ENCODE measurements around the gene ZFP36L1. TPM values are rescaled to one million over a fixed set of nuclear protein-coding genes. Genes with fewer than 3 reads are reported as not detected.

The ZFP36L1 gene
- total and polyA plus RNA-seq, 2 of the 13 experiments (the other 11 are each of a cell fraction or from before 2014, with no cell fraction given), result 7.4 to 10.2 TPM

DNA sequence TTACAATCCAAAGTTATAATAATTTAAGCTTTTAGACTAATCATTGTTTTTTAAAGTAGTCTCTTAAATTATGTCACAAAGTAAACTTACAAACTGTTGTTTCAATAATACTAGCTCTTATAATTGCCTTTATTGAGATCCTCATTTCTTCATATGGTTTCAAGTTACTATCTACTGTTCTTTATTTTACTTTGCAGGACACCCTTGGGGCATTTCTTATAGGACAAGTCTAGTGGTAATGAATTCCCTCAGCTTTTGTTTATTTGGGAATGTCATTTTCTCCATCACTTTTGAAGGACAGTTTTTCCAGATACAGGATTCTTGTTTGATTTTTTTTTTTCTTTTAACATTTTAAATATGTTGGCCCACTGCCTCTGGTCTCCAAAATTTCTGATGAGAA is 8.1 kb upstream of the ZFP36L1 start:
- ATAC-seq (no peak), FAIRE-seq (no peak), DNase-seq (ENCODE audit: low spot score) (no peak)
- TF ChIP-seq KMT2A (CRISPR knock-in tag; IDR thresholded peaks at IDR 0.05) (no peak), PITX1 (CRISPR knock-in tag; IDR thresholded peaks at IDR 0.05) (no peak)
- in situ Hi-C loops (cut with HindIII; ENCODE audit: extremely low pct_ligation_motif_present, low pct_unique_long_range_greater_than_20kb), result loop anchor here (25.0 kb wide), 1 partner anchor 1189 kb away; the partner anchor contains the start of genes ARG2 and PIGH
- Histone ChIP-seq H3K4me3 (replicated peaks in 1 of 3; ENCODE audit: insufficient read depth in 1 of 3, low read depth in 2 of 3, low read length in 3 of 3) (no peak overlapping the region), H3K4me2 (ENCODE audit: low read depth, low read length) (no peak overlapping the region), H3K27ac (ENCODE audit: extremely low read length, insufficient read depth, low read length) (no peak overlapping the region), H3K36me3 (replicated peaks in 1 of 2; ENCODE audit: control insufficient read depth in 1 of 2, insufficient read depth in 2 of 2, low read length in 2 of 2) (no peaks in the 10 kb centered on the region), H4K20me1 (ENCODE audit: insufficient read depth, low read length) (no peaks in the 10 kb centered on the region), H3K9ac (ENCODE audit: insufficient read depth, low read depth, low read length) (no peak overlapping the region), H3K9me3 (ENCODE audit: low read length) (peaks cover 15% of the 10 kb centered on the region), H2AFZ (ENCODE audit: low read length) (no peak overlapping the region), H3K27me3 (ENCODE audit: control insufficient read depth in 1 of 2, insufficient read depth in 2 of 2, low read length in 2 of 2) (no peaks in the 10 kb centered on the region), H3K79me2 (ENCODE audit: insufficient read depth, low read length) (no peaks in the 10 kb centered on the region), H3K4me1 (ENCODE audit: insufficient read depth, low read length) (peaks cover 19% of the 10 kb centered on the region)
- CTCF ChIA-PET (ENCODE audit: low intra/inter-chr PET ratio, low total read pairs), result no interaction called here
- intact Hi-C loops (cut with micrococcal nuclease; ENCODE audit: unreplicated experiment), result no loop called here
- no TSS peak for BruUV-seq (replicated peaks)
- POLR2A ChIA-PET, result interaction anchor here (1.4 kb wide), 1 partner anchor 8 kb away, joined by 4 read pairs; the partner anchor contains the start of gene ZFP36L1

GRCh38 chr14:68800390-68800789 is 7.5 kb upstream of the ZFP36L1 start:
- Histone ChIP-seq H2AFZ (ENCODE audit: low read length) (no peak overlapping the region), H3K4me2 (ENCODE audit: low read depth, low read length) (no peak overlapping the region), H3K4me1 (ENCODE audit: insufficient read depth, low read length) (peaks cover 16% of the 10 kb centered on the region), H3K4me3 (replicated peaks in 1 of 3; ENCODE audit: insufficient read depth in 1 of 3, low read depth in 2 of 3, low read length in 3 of 3) (no peak overlapping the region), H3K9ac (ENCODE audit: insufficient read depth, low read depth, low read length) (no peak overlapping the region), H3K27ac (ENCODE audit: extremely low read length, insufficient read depth, low read length) (no peak overlapping the region), H3K9me3 (ENCODE audit: low read length) (peaks cover 15% of the 10 kb centered on the region), H3K79me2 (ENCODE audit: insufficient read depth, low read length) (no peaks in the 10 kb centered on the region), H4K20me1 (ENCODE audit: insufficient read depth, low read length) (no peaks in the 10 kb centered on the region), H3K36me3 (replicated peaks in 1 of 2; ENCODE audit: control insufficient read depth in 1 of 2, insufficient read depth in 2 of 2, low read length in 2 of 2) (no peaks in the 10 kb centered on the region), H3K27me3 (ENCODE audit: control insufficient read depth in 1 of 2, insufficient read depth in 2 of 2, low read length in 2 of 2) (no peaks in the 10 kb centered on the region)
- CTCF ChIA-PET (ENCODE audit: low intra/inter-chr PET ratio, low total read pairs), result no interaction called here
- no TSS peak for BruUV-seq (replicated peaks)
- ATAC-seq, result no peak
- no peak for TF ChIP-seq ZNF670 (CRISPR knock-in tag; IDR thresholded peaks at IDR 0.05; ENCODE audit: borderline replicate concordance)
- 0 out of 2 replicates have a peak, but pooled peaks have one; percentile 21 for TF ChIP-seq FOSL2 (CRISPR knock-in tag; IDR thresholded peaks at IDR 0.05)
- in situ Hi-C loops (cut with HindIII; ENCODE audit: extremely low pct_ligation_motif_present, low pct_unique_long_range_greater_than_20kb) (loop anchor here (25.0 kb wide), 1 partner anchor 1188 kb away; the partner anchor contains the start of genes ARG2 and PIGH), intact Hi-C loops (cut with micrococcal nuclease; ENCODE audit: unreplicated experiment) (no loop called here)
- FAIRE-seq, result no peak
- no peak for DNase-seq (ENCODE audit: low spot score)
- POLR2A ChIA-PET, result interaction anchor here (1.4 kb wide), 1 partner anchor 8 kb away, joined by 4 read pairs; the partner anchor contains the start of gene ZFP36L1
- 36% methylated on average over 2 of the region's 2 CpGs for WGBS (ENCODE audit: low lambda C conversion rate)

Data from HepG2 (cell line).